GM18861 (cell line): Measurements from ENCODE around the gene ACSL3.
A peak's percentile ranks its signal among the peaks of the same experiment; 100 is the strongest.
"Not testable (repeated sequence)": the region's sequence is repeated elsewhere in the genome, so short reads cannot be mapped to it uniquely, and the experiment has no call there.

Experiments
- ATAC-seq: cut with Tn5 transposase; IDR thresholded peaks from one replicate; pipeline ENCODE4 v1.9.1; 2021; ENCODE audit not compliant: unreplicated experiment

The ACSL3 gene

GRCh38 chr2:222851956-222852617 lies 8.7 kb upstream of the ACSL3 start:
- ATAC-seq: no peak

DNA sequence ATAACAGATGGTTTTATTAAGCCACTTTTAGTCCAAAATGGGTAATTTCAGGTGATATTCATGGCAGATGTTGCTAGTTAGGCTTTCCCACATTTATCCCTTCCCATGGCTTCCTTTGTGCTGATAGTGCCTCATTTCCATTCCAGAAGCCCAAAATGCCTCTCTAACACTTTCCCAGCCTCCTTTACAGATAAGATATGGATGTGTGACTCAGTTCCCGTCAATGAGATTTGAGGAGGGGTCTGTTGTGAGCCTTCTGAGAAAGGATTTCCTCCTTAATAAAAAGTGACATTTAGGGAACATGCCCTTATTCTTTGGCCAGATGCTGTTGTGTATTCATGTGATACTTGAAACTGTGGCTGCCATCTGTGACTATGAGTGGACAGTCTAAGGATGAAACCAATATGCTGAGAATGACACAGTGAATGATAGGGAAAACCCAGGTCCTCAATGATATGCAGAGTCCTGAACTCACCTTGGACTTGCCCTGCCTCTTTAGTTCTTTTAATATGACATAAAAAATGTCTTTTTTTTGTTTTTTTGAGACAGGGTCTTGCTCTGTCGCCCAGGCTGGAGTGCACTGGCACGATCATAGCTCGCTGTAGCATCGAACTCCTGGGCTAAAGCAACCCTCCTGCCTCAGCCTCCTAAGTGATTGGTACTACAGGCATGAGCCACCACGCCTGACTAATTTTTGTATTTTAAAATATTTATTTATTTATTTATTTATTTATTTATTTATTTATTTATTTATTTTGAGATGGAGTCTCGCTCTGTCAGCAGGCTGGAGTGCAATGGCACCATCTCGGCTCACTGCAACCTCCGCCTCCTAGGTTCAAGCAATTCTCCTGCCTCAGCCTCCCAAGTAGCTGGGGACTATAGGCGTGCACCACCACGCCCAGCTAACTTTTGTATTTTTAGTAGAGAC lies 5.8 kb upstream of the ACSL3 start:
- ATAC-seq: no peak

GRCh38 chr2:222859786-222860612 lies 837 bp upstream of the ACSL3 start:
- no peak for ATAC-seq

DNA sequence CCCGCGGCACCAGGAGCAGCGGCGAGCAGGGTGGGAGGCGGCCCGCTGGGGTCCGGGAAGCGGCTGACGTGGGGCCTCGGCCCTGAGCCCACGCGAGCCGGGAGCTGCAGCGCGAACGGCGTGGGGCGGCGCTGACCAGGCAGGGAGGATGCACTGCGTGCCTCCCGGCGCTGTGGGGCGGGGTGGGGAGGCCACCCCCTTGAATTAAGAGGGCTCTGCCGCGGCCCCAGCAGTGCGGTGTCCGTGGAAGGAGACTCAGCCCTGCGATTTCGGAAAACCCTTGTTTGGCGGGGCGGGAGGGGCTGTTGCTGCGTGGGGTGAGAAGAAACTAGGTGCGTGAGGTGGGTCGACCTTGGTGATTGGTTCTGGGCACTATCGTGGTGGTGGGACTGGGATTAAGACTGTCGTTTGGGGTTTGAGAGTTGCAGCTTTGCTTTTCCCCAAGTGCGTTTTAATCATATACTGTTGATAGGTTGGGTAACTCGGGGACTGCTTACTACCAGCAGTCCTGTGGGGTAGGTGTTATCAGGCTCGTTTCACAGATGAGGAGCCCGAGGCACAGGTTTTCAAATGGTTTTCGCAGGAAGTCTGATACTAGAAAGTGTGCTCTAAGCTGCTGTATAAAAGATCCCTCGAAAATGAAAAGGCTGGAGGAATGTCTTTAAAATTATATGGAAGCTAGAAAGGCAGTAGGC lies 722 bp downstream of the ACSL3 start:
- ATAC-seq: peak; percentile 18

GRCh38 chr2:222862106-222862908 lies 1.5 kb downstream of the ACSL3 start:
- ATAC-seq: no peak

DNA sequence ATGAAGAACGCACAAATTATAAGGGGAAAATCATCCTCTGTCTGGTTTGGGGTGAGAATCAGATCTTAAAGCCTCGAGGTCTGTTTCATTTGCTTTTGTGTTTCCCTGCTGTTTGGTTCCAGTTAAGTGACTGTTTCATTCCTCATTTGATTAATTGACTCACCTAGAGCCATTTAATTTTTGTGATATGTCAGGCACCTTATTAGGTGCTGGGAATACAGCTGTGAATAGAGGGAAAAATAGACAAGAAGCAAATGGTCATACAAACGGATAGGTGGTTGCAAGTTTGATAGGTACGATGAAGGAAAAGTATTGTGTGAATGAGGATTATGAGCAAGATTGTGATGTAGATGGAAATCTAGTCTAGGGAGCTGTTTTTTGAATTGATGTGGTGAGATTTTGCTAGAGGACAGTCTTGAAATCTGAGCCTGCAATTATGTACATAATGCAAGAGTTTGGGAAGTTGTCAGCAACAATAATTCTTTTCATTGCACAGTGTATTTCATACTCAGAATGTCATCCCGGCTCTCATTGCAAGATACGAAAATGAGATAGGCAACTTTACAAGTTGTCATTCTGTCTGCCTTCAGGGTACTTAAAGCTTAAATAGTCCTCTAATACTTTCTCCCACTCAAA lies 2.2 kb downstream of the ACSL3 start:
- ATAC-seq: no peak

GRCh38 chr2:222864296-222864695 lies 3.5 kb downstream of the ACSL3 start:
- ATAC-seq: no peak

DNA sequence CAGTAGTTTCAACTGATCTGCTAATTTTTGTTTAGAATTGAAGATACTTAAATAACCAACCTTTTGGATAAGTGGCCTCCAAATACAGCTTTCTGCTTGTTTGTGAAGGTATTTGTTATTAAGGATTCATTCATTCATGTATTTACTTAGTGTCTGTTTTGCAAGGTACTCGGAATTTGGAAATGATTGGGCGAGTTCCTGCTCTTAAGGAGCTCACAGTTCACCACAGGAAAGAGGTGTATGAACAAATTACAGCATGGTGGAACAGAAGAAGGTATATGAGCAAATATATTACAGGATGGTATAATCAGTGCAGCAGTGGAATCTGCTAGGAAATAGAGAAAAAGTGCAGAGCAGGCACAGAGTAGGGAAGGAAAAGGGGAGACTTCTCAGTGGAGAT lies 4.5 kb downstream of the ACSL3 start:
- no peak for ATAC-seq

GRCh38 chr2:222866358-222866960 lies 5.6 kb downstream of the ACSL3 start:
- ATAC-seq: no peak

DNA sequence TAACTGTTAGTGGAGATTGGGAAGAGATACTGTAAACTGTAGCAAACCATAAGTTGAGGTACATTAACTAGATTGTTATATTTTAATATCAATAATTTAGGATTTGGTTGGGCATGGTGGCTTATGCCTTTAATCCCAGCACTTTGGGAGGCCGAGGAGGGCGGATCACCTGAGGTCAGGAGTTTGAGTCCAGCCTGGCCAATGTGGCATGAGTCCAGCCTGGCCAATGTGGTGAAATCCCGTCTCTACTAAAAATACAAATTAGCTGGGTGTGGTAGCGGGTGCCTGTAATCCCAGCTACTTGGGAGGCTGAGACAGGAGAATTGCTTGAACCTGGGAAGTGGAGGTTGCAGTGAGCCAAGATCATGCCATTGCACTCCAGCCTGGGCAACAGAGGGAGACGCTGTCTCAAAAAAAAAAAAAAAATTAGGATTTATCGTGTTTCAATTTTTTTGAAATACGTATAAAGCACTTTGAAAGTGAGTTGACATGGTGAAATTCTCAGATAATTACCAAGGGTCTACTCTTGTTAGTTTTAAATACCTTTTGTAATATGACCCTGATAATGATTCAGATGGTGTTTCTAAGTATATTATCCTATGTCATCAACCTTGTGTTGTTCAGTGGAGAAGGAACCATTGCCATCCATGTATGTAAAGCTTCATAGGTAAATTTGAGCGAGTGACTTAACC lies 7.9 kb downstream of the ACSL3 start:
- ATAC-seq: not testable (repeated sequence)

- no peak for ATAC-seq
These were observed 8.4 kb downstream of the ACSL3 start for GRCh38 chr2:222869252-222869560.

DNA sequence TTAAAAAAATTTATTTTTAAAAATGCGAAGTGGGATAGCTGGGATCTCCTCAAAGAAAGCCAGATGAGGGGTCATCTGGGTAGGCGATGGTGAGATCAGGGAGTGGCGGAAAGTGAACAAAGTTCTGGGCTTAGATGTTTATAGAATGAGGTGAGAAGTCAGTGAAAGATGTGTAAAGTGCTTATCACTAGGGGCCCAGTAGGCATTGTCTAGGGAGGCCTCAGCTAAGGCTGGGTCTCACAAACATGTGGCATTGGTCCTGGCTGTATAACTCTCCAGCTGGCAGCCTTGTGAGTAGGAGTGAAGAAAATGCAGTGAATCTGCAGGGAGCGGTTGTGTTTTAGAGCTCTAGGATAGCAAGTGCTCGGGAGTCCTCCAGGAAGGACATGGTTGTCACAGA lies 10.5 kb downstream of the ACSL3 start:
- no peak for ATAC-seq

GRCh38 chr2:222872551-222872950 lies 11.7 kb downstream of the ACSL3 start:
- no peak for ATAC-seq

DNA sequence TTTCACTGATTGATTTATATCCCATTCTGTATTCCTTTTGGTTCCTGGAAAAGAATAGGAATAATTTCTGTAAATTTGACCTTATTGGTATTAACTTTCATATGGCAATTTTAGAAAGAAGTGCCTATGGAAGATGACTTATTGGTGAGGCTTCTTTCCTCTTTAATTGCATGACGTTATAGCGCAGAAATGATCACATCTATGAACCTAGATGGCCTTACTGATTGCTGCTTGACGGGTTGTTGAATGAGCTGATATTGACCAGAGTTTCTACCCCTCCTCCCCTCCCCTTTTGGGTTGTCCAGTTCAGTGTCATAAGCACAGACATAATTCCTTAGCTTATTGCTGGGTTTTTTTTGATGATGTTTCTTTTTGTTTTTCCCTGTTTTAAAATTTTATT lies 14.6 kb downstream of the ACSL3 start:
- ATAC-seq: no peak

GRCh38 chr2:222876947-222877346 lies 16.1 kb downstream of the ACSL3 start:
- ATAC-seq: no peak

GRCh38 chr2:222877556-222878300 lies 16.9 kb downstream of the ACSL3 start:
- ATAC-seq: no peak

DNA sequence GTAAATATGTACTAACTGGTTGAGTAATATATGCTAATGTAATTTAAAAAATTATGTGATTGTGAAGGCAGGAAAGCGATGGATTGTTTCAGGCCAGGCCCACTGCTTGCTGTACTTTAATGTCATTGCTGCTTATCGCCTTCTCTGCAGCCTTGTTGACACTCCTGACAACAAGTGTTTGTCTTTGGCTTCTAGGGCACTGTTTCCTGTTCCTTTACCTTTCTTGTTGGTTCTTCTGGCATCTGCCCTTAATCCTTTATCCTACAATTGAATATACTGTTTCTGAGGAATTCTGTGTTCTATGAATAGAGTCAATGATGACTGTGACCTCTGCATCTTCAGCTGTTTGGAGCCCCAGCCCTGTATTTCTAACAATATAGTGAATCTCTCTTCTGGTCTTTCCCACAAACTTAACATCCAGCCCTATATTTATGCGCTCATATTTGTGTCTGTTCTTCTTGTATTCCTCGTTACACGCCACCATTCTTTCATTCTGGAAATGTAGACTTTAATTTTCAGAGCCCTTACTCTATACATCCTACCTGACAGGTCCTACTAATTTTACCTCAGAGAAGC lies 17.6 kb downstream of the ACSL3 start:
- no peak for ATAC-seq
